HepG2 (cell line): Measurements from ENCODE around the gene ZNF414. TPM values are rescaled to one million over a fixed set of nuclear protein-coding genes. Genes with fewer than 3 reads are reported as not detected.

Experiments used
- ATAC-seq: fragments of 200-7000 bp; cut with Tn5 transposase; 3 replicates; pipeline ENCODE4 v1.9.1; 2020; ENCODE audit warnings: mild to moderate bottlenecking, moderate library complexity
- BruUV-seq: library from RNA; stranded (reverse); fragments of 400-500 nt; replicated peaks from 2 replicates; lab custom pipeline; 2021; lab: Mats Ljungman, UMichigan
- CTCF ChIA-PET: fragments of 300-600 bp; formaldehyde crosslinking; extraction: SDS; loops from one replicate; lab custom pipeline; 2021; ENCODE audit warnings: low total read pairs, inconsistent platforms, low intra/inter-chr PET ratio; lab: Yijun Ruan, JAX
- POLR2A ChIA-PET: fragments of 350-600 bp; sonication (Branson Sonifier 250); formaldehyde crosslinking; loops from one replicate; lab custom pipeline; 2020; ENCODE audit warnings: antibody characterized with exemption, inconsistent platforms; lab: Yijun Ruan, JAX
- DNase-seq: peaks from one replicate; pipeline ENCODE4 v3.0.0-alpha.2; 2015; ENCODE audit warnings: low spot score
- FAIRE-seq: peaks from 3 replicates; lab custom pipeline; 2011; peaks lifted over from hg19 to GRCh38; lab: Jason Lieb, UNC
- H2AFZ ChIP-seq: one replicate; pipeline ENCODE4 v1.6.1; 2011; ENCODE audit warnings: low read length, inconsistent platforms
- H3K27ac ChIP-seq: fragments of 300-600 bp; 3 replicates; pipeline ENCODE4 v1.8.0; 2011; ENCODE audit warnings: mixed run types, mild to moderate bottlenecking, mixed read lengths, low read length, inconsistent platforms; ENCODE audit not compliant: insufficient read depth; ENCODE audit errors: extremely low read length
- H3K27me3 ChIP-seq, 2 experiments: fragments of 200-600 bp in 1 of 2; 2 replicates in 1 of 2; 3 replicates in 1 of 2; pipeline versions ENCODE4 v1.6.0 to v1.8.0; 2011; ENCODE audit warnings: low read length in 2 of 2, mild to moderate bottlenecking in 2 of 2, moderate library complexity in 2 of 2, inconsistent platforms in 1 of 2; ENCODE audit not compliant: insufficient read depth in 2 of 2, control insufficient read depth in 1 of 2
- H3K36me3 ChIP-seq, 2 experiments: fragments of 200-600 bp in 1 of 2; replicated peaks in 1 of 2; 2 replicates in 1 of 2; 3 replicates in 1 of 2; pipeline versions ENCODE4 v1.5.1 to v1.8.0; 2011; ENCODE audit warnings: low read length in 2 of 2, inconsistent platforms in 1 of 2; ENCODE audit not compliant: insufficient read depth in 2 of 2, control insufficient read depth in 1 of 2
- H3K4me1 ChIP-seq: 2 replicates; pipeline ENCODE4 v1.5.1; 2012; ENCODE audit warnings: low read length, inconsistent platforms; ENCODE audit not compliant: insufficient read depth
- H3K4me2 ChIP-seq: 2 replicates; pipeline ENCODE4 v1.6.0; 2011; ENCODE audit warnings: low read depth, low read length, inconsistent platforms
- H3K4me3 ChIP-seq, 3 experiments: fragments of 200-600 bp in 1 of 3; sonication (generic), shearing (Covaris generic) in 1 of 3; replicated peaks in 1 of 3; 2 replicates each; pipeline ENCODE4 v1.5.1; 2011 to 2016; ENCODE audit warnings: low read length in 3 of 3, inconsistent platforms in 2 of 3, low read depth in 2 of 3, mild to moderate bottlenecking in 2 of 3, control low read depth in 1 of 3, mixed read lengths in 1 of 3; ENCODE audit not compliant: insufficient read depth in 1 of 3
- H3K79me2 ChIP-seq: one replicate; pipeline ENCODE4 v1.6.1; 2011; ENCODE audit warnings: low read length, inconsistent platforms; ENCODE audit not compliant: insufficient read depth
- H3K9ac ChIP-seq: 2 replicates; pipeline ENCODE4 v1.6.0; 2011; ENCODE audit warnings: mild to moderate bottlenecking, low read depth, low read length, inconsistent platforms; ENCODE audit not compliant: insufficient read depth
- H3K9me3 ChIP-seq: 2 replicates; pipeline ENCODE4 v1.5.1; 2012; ENCODE audit warnings: mild to moderate bottlenecking, low read length
- H4K20me1 ChIP-seq: 2 replicates; pipeline ENCODE4 v1.6.0; 2011; ENCODE audit warnings: inconsistent platforms, mild to moderate bottlenecking, low read length, moderate library complexity; ENCODE audit not compliant: insufficient read depth
- AGO2 ChIP-seq: fragments of 200-400 bp; formaldehyde crosslinking; optimal IDR thresholded peaks from 2 replicates; pipeline ENCODE3; 2017; ENCODE audit warnings: mild to moderate bottlenecking, low read depth, low read length, moderate library complexity
- HNRNPL ChIP-seq: fragments of 200-400 bp; formaldehyde crosslinking; IDR thresholded peaks from 2 replicates; pipeline ENCODE4 v1.6.1; 2017; ENCODE audit warnings: mild to moderate bottlenecking, low read depth, low read length
- HNRNPLL ChIP-seq: fragments of 200-400 bp; formaldehyde crosslinking; IDR thresholded peaks from 2 replicates; pipeline ENCODE4 v1.6.1; 2017; ENCODE audit warnings: mild to moderate bottlenecking, low read depth, low read length; ENCODE audit not compliant: poor library complexity, severe bottlenecking
- POLR2A ChIP-seq, 2 experiments: IDR thresholded peaks; 2 replicates each; pipeline ENCODE4 v1.6.1; 2011; ENCODE audit warnings: low read depth in 2 of 2, low read length in 2 of 2, mild to moderate bottlenecking in 1 of 2, moderate library complexity in 1 of 2; ENCODE audit not compliant: insufficient read depth in 1 of 2
- POLR2AphosphoS5 ChIP-seq: IDR thresholded peaks from 2 replicates; pipeline ENCODE4 v1.6.1; 2012; ENCODE audit warnings: low read depth, low read length
- RBM22 ChIP-seq: fragments of 200-400 bp; formaldehyde crosslinking; optimal IDR thresholded peaks from 2 replicates; pipeline ENCODE3; 2017; ENCODE audit warnings: mild to moderate bottlenecking, low read length, moderate library complexity
- TRAFD1 ChIP-seq: sonication (generic); formaldehyde crosslinking; IDR thresholded peaks from 2 replicates; pipeline ENCODE4 v1.5.1; 2020; ENCODE audit warnings: missing genetic modification reagents, mild to moderate bottlenecking, borderline replicate concordance
- ZFX ChIP-seq: sonication (generic); formaldehyde crosslinking; IDR thresholded peaks from 2 replicates; pipeline ENCODE4 v1.4.0; 2020; ENCODE audit warnings: mild to moderate bottlenecking, low read depth, missing genetic modification reagents, moderate library complexity
- WGBS: methylation state at CpG from one replicate; pipeline ENCODE4 v1.1.6; 2017; ENCODE audit warnings: low lambda C conversion rate; 5-methylcytosine and 5-hydroxymethylcytosine counted together
- in situ Hi-C: cut with HindIII; loops from 2 replicates; pipeline ENCODE4 v1.10.0; 2017; ENCODE audit warnings: low pct_unique_long_range_greater_than_20kb; ENCODE audit not compliant: extremely low pct_ligation_motif_present
- intact Hi-C: fragments of 100-400 bp; cut with micrococcal nuclease; formaldehyde crosslinking; loops from one replicate; pipeline ENCODE4 v1.10.0; 2022; ENCODE audit not compliant: unreplicated experiment
- polyA plus RNA-seq, 8 experiments: library from polyadenylated mRNA; depleted of rRNA in 3 of 8; stranded (reverse) in 7 of 8; unstranded in 1 of 8; fragments of >200 nt; fragmentation: Illumina TruSeq in 4 of 8; extraction: Trizol in 4 of 8; gene quantifications; 2 replicates each; pipeline versions ENCODE4 v1.2.1 to v1.2.3, GENCODE V29; 2011 to 2016; ENCODE audit warnings: low read depth in 4 of 8, missing spikeins in 1 of 8, mixed read lengths in 1 of 8; ENCODE audit not compliant: insufficient read depth in 1 of 8
- total RNA-seq, 5 experiments: library from RNA; depleted of rRNA; stranded (reverse); fragments of >200 nt; fragmentation: Illumina TruSeq; extraction: Trizol; gene quantifications; 2 replicates each; pipeline ENCODE4 v1.2.3, GENCODE V29; 2016; ENCODE audit warnings: low read depth in 1 of 5

ZNF414 gene
- total and polyA plus RNA-seq, 2 of the 13 experiments (the other 11 are each of a cell fraction or from before 2014, with no cell fraction given) = 2.5 to 4.0 TPM

GRCh38 chr19:8489561-8490394 is 24.2 kb downstream of the ZNF414 start:
- 94% methylated on average over 13 of the region's 25 CpGs for WGBS
- intact Hi-C loops = no loop called here
- Histone ChIP-seq H3K79me2 (no peaks in the 10 kb centered on the region), H3K27me3 (no peaks in the 10 kb centered on the region), H3K27ac (no peak overlapping the region), H3K36me3 (peaks cover 24 to 40% of the 10 kb centered on the region in 2 experiments; a peak in 4 of 5 replicates), H3K9ac (no peak overlapping the region), H3K4me2 (no peak overlapping the region), H3K4me1 (peaks cover 10% of the 10 kb centered on the region), H2AFZ (no peak overlapping the region), H3K4me3 (no peak overlapping the region), H3K9me3 (no peaks in the 10 kb centered on the region), H4K20me1 (peaks cover 4% of the 10 kb centered on the region; the same call in 1 of the 2 replicates)
- FAIRE-seq (no peak), ATAC-seq (peak; percentile 7; the same call in 2 of the 3 replicates), DNase-seq (no peak)
- TF ChIP-seq HNRNPLL (peak; percentile 5), POLR2AphosphoS5 (peak; percentile 14; the same call in 1 of the 2 replicates), HNRNPL (0 out of 2 replicates have a peak, but pooled peaks have one; percentile 39), TRAFD1 (CRISPR knock-in tag) (no peak), AGO2 (peak; percentile 85), ZFX (no peak), RBM22 (peak; percentile 95), POLR2A (IDR thresholded peaks at IDR 0.05; ENCODE audit: insufficient read depth in 1 of 2, low read depth in 2 of 2, low read length in 2 of 2) (0 out of 4 replicates have a peak, but pooled peaks of 1 of the 2 experiments have one; percentile 18)
- POLR2A ChIA-PET = interaction anchor here (1.1 kb wide), 1 partner anchor 77 kb away, joined by 3 read pairs; the partner anchor contains the start of gene MARCHF2
- CTCF ChIA-PET = no interaction called here
- no TSS peak for BruUV-seq
- in situ Hi-C loops = no loop called here
